HG03095 (cell line): ENCODE results near the gene ADAMTS10.
"Not testable (repeated sequence)": the region's sequence is repeated elsewhere in the genome, so short reads cannot be mapped to it uniquely, and the experiment has no call there.

ENCODE experiments used
- ATAC-seq: cut with Tn5 transposase; IDR thresholded peaks from one replicate; pipeline ENCODE4 v1.9.1; 2021; ENCODE audit warnings: moderate library complexity; ENCODE audit not compliant: unreplicated experiment

ADAMTS10 gene

DNA sequence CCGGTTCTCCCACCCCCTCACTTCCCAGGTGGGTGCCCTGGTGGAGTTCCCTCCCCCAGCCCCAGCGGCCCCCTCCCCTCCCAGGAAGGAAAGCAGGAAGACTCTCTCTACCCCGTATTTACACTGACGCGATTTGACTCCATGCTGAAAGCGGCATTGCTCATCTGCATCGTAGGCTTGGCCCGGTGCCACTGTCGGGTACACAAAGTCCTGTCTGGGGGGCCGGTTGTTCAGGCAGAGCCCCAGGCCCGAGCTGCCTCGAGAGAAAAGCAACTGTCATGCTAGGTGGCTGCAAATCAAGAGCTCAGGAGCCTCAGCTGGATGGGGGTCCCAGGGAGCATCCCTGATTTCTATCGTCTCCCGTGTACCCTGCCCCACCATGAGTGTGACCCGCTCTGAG, 14.9 kb downstream of the ADAMTS10 start:
- no peak for ATAC-seq

DNA sequence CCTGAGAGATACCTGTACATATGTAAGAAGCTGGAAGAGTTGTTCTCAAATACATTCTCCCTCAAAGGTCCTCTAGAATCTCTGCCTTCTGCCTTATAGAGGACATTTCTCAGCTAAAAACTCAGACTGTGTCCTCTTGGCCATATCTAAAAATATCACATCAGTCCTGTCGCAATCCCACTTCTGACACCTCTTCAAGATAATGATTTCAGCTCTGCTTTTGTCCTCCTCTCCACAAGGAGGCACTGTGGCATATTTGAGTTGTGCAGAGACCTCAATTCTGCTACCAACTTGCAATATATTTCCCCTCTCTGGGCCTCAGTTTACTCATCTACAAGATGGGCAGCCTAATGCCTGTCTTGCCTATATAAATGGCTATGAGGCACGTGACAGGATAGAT, 16.6 kb downstream of the ADAMTS10 start:
- no peak for ATAC-seq

DNA sequence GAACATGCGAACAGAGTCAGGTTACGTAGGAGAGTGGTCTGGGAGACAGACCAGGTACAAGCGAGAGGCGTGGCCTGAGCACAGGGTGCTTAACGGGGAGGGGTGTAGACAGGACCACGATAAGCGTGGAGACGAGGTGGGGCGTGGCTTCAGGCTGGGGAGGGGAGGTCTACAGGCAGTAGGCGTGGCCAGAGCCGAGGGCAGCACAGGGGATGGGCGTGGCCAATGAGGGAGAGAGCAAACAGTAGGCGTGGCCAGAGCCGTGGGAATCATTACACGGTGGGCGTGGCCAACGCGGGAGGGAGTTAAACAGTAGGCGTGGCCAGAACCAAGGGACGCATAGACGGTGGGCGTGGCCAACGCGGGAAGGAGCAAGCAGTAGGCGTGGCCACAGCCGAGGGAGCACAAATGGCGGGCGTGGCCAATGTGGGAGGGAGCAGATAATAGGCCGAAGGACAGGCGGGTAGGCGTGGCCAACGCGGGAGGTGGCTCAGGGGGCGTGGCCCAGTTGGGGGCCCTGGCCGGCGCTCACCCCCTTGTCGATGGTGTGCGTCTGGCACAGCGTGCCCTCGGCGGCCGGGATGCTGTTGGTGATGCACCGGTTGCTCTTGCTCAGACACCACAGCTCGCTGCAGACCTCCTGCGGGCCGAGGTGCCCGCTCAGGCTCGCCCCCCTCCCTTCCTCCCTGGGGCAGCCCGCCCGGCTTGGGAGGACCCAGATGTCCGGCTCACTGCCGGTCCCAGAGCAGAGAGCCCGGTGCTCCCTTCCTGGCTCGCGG, 18.1 kb downstream of the ADAMTS10 start:
- ATAC-seq = no peak

DNA sequence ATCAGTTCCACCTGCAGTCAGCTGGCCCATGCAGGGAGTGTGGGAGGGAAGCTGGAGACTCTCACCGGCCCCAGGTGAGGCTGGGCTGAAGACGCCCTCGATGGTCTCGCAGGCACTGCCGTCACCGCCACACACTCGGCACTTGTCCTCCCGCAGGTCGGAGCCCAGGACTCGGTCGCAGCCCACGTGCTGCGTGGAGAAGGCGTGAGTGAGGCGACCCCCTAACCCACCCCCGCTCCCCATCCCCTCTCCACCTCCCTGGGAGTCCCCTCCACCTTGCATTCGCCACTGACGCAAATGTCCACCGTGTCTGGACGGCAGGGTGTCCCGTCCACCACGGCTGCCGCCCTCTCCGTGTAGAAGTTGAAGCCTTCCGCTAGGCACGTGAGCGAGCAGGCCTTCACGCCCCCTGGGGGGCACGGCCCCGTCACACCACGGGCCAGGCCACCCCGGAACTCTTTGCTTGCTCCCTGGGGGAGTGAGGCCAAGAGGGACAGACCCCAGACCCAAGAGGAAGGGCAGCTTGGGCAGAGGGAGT, 21.3 kb downstream of the ADAMTS10 start:
- ATAC-seq = no peak

DNA sequence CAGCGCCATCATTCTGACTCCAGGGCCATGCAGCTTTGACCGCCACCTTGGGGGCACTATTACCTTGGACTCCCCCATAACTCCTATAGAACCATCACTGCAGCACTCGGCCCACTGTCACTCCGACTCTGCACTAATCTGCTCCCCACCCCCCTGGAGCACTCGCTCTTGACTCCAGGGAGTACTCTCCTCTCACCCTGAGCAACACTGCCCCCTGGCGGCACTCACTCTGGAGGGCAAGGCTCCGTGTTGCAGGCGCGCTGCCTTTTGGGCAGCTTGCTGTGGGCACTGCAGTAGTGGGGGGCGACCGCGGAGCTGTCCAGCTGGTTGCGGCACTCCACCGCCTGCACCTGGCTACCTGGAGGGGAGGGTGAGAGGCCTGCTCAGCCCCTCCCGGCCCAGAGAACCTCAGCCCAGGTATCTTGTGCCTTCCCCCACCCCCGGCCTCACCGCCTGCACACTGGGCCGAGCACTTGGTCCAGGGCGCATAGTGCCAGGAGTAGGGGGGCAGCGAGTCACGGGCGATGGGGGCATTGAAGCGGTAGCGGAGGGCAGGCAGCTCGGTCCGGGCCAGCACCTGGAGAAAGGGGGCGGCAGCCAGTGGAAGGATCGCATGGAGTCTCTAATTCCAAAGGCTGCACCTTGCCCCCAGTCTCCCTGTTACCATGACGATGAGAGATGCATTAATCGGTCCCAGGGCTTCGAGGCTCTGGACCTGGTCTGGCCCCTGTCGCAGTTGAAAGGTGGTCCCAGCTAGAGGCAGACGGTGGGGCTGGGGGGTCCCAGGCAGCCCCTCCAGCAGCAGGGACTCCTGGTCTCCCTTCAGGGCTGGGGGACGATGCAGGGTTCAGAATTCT, 24.4 kb downstream of the ADAMTS10 start:
- ATAC-seq = no peak

DNA sequence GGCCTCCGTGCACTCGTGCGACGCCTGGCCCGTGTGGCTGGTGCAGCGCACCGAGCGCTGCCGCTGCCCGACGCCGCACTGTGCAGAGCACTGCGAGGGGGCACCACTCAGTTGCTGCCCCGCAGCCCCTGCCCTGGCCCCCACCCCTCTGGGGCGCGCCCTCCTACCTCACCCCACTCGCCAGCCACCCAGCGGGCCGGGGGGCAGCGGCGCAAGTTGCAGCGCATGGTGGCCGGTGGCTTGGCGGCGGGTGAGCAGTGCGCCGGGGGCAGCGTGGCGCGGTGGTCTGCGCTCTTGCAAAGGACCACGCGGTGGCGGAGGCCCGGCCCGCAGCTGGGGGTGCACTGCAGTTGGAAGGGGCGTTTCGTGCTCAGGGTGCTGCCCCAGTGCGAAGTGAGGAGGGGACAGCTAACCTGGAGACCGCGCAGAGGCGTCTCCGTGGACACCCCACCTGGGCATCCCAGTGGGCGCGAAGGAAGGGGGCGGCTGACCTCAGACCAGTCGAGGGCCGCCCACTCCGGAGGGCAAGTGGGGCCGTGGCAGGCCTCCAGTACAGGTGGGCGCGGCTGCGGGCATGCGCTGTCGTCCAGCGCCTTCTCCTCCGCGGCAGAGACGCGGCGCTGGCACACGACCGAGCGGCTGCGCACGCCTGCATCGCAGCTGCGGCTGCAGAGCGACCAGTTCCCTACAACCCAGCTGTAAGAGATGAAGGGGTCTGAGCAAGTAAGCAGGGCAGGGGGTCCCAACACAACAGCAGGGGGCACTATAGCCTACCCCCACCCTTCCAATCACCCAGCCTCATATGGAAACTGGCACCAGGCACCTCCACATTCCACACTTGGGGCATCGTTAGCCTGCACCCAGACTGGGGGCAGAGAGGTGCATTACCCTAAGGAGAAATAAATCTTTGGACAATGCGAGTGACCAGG, 25.3 kb downstream of the ADAMTS10 start:
- ATAC-seq = no peak

DNA sequence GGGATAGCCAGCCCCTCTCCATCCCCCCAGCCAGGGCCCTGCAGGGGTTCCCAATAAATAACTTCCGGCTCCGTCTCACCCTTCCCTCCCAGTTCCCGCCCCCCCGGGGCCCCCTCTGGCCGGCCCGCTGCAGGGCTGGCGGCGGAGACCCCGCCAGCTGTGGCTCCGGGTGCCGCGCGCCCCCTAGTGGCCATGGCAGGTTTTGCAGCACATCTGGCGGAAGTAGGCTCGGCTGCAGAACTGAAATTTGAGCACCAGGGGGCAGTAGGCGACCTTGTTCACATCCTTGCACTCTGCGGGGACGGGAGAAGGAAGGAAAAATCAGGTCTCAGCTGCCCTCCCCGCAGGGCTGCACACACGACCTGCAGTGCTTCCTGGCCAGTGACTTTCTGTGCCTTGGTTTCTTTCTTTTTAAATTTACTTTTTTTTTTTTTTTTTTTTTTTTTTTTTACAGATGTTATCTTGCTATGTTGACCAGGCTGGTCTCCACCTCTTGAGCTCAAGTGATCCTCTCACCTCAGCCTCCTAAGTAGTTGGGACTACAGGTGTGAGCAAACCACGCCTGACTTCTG, 29.7 kb downstream of the ADAMTS10 start:
- no peak for ATAC-seq

DNA sequence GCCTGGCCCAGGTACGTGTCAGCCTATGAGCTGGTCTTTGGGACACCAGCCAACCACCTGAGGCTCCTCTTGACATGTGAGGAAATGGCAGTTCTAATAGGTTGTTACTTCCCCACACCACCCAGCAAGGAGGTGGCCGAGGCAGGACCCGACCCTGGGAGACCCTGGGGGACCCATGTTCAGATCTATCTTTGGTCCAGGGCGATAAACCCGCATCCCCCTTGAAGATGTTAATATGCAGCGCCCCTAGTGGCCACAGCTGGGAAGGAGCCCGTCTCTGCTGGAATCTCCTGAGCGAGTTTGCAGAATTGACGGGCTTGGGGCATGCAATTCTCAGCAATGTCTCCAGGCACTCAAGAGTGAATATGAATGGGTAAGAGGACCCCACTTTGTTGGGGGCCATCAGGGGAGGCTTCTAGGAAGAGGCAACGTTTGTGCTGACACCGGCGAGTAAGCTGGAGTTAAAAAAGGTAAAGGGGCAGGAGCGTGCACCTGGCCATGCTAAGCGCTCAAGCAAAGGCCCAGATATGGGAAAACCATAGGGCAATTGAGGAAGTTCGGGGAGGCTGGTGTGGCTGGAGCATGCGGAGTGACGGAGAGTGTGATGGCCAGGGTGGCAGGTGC, 31.8 kb downstream of the ADAMTS10 start:
- no peak for ATAC-seq

DNA sequence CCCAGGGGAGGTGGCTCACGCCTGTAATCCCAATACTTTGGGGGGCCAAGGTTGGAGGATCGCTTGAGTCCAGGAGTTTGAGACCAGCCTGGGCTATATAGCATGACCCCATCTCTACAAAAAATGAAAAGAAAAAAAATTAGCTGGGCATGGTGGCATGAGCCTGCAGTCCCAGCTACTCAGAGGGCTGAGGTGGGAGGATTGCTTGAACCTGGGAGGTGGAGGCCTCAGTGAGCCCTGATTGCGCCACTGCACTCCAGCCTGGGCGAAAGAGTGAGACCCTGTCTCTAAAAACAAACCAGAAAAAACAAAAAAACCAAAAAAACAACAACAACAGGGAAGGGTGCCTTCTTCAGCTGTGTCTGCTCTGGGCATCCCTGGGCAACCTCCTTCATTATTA, 32.8 kb downstream of the ADAMTS10 start:
- ATAC-seq = no peak

DNA sequence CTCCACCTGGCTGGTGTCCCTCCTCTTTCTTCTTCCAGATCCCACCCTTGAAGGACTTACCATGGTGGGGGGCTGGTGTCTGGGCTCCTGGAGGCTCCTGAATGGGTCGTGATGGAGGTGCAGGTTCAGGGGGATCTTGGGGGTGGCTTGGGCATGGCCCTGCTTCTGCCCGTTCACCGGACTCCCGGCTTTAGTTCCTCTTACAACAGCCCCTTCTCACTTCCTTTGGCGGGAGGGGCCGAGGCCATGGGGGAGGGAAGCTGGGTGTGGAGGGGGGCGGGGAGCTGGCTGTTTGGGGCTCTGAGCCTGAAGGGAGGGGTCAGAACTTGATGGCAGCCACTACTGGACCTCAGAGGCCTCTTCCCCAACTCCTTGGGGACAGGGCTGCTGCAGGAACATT, 33.3 kb downstream of the ADAMTS10 start, which contains the start of gene MYO1F:
Gene MYO1F, minus strand, starts transcription at position 196 of the 400 bp plus-strand sequence. Its CDS starts 133 bp downstream, at position 63.
- ATAC-seq = no peak

DNA sequence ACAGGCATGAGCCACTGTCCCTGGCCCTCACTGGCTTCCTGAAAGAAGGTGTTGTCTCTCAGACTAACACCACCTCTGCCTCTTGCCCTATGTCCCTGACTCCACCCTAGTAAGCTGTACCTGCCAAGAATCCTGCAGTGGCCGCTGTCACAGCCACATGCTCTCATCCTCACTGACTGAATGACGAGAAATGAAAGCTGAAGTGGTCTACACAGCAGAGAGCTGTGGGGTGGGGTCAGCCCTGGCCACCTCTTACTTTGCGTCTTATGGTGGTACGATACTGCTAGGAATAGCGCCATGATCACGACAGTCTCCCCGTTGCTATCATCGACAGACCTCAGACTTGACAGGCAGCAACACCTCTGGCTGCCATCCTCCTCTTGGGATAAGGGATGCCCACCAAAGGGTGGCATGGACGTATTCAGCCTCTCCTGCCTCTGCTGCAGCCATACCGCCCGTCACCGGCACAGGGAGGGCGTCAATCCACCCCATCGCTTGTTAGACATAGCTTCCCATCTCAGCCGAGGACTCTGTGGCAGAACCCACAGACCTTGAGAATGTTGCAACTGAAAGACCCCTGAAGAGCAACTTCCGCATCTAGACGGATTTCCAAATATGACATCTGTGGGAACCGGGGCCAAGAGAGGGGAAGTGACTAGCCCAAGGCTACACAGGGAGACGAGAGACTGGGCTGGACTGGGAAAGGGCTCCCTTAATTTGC, 34.1 kb downstream of the ADAMTS10 start:
- no peak for ATAC-seq

DNA sequence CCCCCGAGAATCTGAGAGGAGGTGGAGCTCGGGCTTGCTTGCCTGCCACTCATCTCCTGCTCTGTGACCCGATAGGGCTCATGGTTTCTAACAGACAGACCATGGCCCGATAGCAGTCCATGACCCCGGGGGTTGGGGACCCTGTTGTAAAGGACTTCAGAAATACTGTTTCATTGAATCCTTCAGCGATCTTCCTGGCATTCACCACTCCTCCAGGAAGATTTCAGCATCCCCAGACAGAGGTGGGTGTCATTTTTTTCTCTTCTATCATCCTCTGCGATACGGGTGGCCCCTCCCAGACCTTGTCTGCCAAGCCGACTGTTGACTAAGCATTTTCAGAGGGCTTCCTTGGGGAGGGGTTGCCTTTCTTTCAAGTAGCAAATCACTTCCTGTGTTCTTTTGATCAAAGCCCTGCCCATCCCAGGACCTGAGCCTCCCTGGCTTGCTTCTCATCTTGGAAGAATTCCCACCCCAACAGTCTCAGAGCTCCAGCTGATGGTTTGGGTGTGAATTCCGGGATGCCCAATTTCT, 35.0 kb downstream of the ADAMTS10 start:
- ATAC-seq = no peak

DNA sequence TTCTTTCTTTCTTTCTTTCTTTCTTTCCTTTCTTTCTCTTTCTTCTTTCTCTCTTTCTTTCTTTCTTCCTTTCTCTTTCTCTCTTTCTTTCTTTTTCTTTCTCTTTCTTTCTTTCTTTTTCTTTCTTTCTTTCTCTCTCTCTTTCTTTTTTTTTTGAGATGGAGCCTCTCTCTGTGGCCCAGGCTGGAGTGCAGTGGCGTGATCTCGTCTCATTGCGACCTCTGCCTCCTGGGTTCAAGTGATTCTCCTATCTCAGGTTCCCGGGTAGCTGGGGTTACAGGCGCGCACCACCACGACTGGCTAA, 35.9 kb downstream of the ADAMTS10 start:
- not testable (repeated sequence) for ATAC-seq

DNA sequence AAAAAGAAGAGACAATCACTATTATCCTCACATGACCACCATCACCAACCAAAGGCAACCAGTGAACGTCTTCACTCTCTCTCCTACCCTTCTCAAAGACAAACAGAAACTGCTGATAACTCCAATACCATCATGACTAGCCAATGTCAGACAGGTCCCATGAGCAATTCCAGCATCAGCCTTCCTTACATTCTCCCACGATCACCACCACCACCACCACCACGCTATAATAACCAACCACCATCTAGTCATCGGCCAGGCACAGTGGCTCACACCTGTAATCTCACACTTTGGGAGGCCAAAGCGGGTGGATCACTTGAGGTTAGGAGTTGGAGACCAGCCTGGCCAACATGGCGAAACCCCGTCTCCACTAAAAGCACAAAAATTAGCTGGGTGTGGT, 37.2 kb downstream of the ADAMTS10 start:
- ATAC-seq = no peak

DNA sequence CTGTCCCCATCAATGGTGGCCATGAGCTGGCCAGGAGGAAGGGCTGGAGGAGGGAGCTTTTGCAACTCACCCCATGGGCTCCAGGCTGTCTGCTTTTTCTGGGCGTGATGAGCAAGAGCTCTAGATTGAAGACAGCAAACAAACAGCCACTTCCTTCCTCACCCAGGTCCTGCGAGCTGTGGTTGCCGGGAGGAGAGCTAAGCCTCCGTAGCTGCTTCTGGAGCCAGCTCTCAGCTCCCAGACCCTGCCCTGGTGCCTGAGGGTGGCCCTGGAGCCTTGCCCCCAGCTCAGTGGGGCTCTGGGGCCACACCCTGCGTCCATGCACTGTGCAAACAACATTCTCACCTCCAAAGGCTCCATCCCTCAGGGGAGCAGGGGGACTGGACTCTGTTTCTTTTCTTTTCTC, 39.5 kb downstream of the ADAMTS10 start:
- ATAC-seq = no peak

DNA sequence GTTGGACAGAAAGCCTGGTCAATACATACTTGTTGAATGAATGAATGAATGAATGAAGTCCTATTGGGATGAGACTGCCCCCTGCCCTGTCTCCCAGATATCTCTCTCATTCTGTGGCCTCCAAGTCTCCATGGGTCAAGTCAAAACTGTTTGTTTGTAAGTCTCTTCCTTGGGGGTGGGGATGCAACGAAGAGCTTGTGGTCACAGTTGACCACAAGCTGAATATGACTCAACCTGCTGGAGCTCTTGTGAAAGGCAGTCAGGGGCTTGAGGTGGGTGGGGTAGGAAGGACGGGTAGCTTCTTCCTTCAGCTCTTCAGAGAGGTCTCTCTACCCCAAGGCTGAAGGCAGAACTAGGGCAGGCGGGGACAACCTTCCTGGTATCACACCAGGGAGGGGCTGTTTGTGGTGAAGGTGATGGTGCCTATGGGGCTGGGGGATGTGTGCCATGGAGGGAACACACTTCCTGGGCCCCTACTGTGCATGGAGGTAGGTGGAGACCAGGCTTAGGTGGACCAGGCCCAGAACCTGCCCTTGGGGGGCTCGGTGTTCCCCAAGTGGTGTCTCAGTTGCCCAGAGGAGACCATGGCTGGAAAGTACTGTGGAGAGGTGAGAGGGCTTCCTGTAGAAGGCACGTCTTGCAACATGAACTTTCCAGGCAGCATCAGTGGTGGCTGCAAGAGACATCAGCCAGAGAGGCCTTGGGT, 41.3 kb downstream of the ADAMTS10 start:
- ATAC-seq = peak; percentile 83

DNA sequence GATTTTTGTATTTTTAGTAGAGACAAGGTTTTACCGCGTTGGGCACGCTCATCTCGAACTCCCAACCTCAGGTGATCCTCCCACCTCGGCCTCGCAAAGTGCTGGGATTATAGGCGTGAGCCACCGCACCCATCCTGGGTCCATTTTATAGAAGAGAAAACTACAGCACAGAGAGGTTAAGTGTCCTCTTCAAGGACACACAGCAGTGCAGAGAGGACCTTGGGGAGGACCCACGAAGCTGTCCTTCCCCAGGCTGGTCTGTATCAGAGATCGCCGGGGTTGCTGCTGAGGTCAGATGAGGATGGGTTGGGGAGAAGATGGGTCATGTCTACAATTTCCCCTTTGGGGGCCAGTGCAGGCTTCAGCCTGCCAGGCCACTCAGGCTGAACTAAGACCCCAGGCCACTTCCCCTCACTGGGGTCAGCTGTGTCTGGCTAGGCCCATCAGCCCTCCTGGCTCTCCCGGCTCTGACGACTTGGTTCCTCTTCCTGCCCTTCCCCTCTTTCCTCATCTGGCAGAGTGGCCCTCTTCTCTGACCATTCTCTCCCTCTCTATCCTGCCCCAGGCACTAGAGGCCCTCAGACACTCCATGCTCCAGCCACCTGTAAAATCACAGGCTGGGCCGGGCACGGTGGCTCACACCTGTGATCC, 42.9 kb downstream of the ADAMTS10 start:
- no peak for ATAC-seq

DNA sequence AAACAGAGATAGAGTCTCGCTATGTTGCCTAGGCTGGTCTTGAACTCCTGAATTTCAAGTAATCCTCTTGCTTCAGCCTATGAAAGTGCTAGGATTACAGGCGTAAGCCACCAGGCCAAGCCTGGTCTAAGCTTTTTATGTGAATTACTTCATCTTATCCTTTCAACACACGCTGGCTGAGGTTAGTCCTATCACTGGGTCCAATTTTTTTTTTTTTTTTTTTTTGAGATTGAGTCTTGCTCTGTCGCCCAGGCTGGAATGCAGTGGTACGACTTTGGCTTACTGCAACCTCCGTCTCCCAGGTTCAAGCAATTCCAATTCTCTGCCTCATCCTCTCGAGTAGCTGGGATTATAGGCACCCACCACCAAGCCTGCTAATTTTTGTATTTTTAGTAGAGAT, 43.7 kb downstream of the ADAMTS10 start:
- no peak for ATAC-seq
